EH (cell line): Measurements from ENCODE around the gene CACNA1I.
"Not testable (repeated sequence)": the region's sequence is repeated elsewhere in the genome, so short reads cannot be mapped to it uniquely, and the experiment has no call there.

ENCODE experiments used
- DNase-seq: peaks from one replicate; pipeline ENCODE4 v3.0.0-alpha.2; 2015; ENCODE audit warnings: low read depth

CACNA1I gene

GRCh38 chr22:39721206-39722031 is 150.9 kb downstream of the CACNA1I start:
- DNase-seq, result no peak

GRCh38 chr22:39722032-39722325 is 151.4 kb downstream of the CACNA1I start:
- DNase-seq, result no peak

GRCh38 chr22:39722501-39722900 is 151.9 kb downstream of the CACNA1I start:
- no peak for DNase-seq

GRCh38 chr22:39723463-39723862 is 152.9 kb downstream of the CACNA1I start:
- no peak for DNase-seq

GRCh38 chr22:39723899-39724351 is 153.4 kb downstream of the CACNA1I start:
- DNase-seq, result peak; percentile 19

- DNase-seq, result peak; percentile 9
These were observed 153.8 kb downstream of the CACNA1I start for GRCh38 chr22:39724390-39724789.

- DNase-seq, result no peak
These were observed 154.3 kb downstream of the CACNA1I start for GRCh38 chr22:39724857-39725256.

GRCh38 chr22:39725351-39726035 is 154.9 kb downstream of the CACNA1I start:
- DNase-seq, result no peak

- peak; percentile 37 for DNase-seq
These were observed 157.0 kb downstream of the CACNA1I start for GRCh38 chr22:39727541-39727940.

GRCh38 chr22:39728236-39728860 is 157.8 kb downstream of the CACNA1I start:
- DNase-seq, result no peak

GRCh38 chr22:39729141-39729934 is 158.8 kb downstream of the CACNA1I start:
- DNase-seq, result no peak

GRCh38 chr22:39731481-39731880 is 160.9 kb downstream of the CACNA1I start:
- DNase-seq, result no peak

GRCh38 chr22:39731881-39732555 is 161.5 kb downstream of the CACNA1I start:
- no peak for DNase-seq

- DNase-seq, result no peak
These were observed 162.1 kb downstream of the CACNA1I start for GRCh38 chr22:39732625-39733024.

GRCh38 chr22:39733191-39733590 is 162.6 kb downstream of the CACNA1I start:
- no peak for DNase-seq

GRCh38 chr22:39734046-39734445 is 163.5 kb downstream of the CACNA1I start:
- DNase-seq, result not testable (repeated sequence)

GRCh38 chr22:39734866-39735265 is 164.3 kb downstream of the CACNA1I start:
- no peak for DNase-seq

GRCh38 chr22:39735776-39736175 is 165.2 kb downstream of the CACNA1I start:
- DNase-seq, result no peak

GRCh38 chr22:39738746-39739145 is 168.2 kb downstream of the CACNA1I start:
- DNase-seq, result peak; percentile 64
